ENCODE measurements around the gene WNT3A.
"Not testable (repeated sequence)": the region's sequence is repeated elsewhere in the genome, so short reads cannot be mapped to it uniquely, and the experiment has no call there.

Gene WNT3A, protein sequence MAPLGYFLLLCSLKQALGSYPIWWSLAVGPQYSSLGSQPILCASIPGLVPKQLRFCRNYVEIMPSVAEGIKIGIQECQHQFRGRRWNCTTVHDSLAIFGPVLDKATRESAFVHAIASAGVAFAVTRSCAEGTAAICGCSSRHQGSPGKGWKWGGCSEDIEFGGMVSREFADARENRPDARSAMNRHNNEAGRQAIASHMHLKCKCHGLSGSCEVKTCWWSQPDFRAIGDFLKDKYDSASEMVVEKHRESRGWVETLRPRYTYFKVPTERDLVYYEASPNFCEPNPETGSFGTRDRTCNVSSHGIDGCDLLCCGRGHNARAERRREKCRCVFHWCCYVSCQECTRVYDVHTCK
- total RNA-seq: 0 to 0.18 (median 0) reads per million in 4 experiments

- DNase-seq: no peak
These were observed at the start of gene WNT3A for GRCh38 chr1:228006786-228007048. WNT3A (plus strand) TSS chr1:228006998; CDS start chr1:228007129, 131 bp downstream.

- no peak for DNase-seq
These were observed 48.0 kb upstream of the WNT3A start for GRCh38 chr1:227958617-227959324.

GRCh38 chr1:227959325-227959860 is 47.4 kb upstream of the WNT3A start:
- no peak for DNase-seq

- DNase-seq: no peak
These were observed 44.9 kb upstream of the WNT3A start for GRCh38 chr1:227961651-227962466.

DNA sequence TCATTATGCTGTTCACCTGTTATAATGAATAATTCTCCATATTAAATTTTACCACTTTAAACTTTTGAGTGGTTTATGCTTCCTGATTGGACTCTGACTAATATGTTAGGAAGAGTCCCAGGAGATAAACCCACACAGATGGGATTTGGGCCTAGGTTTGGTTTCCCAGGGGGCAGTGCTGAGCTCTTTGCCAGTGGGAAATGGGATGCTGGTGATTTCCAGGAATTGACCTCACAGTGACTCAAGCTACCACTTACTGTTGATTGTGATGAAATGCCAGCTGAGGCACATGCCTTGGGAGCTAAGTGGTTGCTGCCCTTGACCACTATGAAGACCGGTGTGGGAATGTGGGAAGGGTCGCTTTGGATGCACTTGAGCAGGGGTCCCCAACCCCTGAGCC is 40.1 kb upstream of the WNT3A start:
- not testable (repeated sequence) for DNase-seq

- DNase-seq: not testable (repeated sequence)
These were observed 39.0 kb upstream of the WNT3A start for GRCh38 chr1:227967815-227968214.

DNA sequence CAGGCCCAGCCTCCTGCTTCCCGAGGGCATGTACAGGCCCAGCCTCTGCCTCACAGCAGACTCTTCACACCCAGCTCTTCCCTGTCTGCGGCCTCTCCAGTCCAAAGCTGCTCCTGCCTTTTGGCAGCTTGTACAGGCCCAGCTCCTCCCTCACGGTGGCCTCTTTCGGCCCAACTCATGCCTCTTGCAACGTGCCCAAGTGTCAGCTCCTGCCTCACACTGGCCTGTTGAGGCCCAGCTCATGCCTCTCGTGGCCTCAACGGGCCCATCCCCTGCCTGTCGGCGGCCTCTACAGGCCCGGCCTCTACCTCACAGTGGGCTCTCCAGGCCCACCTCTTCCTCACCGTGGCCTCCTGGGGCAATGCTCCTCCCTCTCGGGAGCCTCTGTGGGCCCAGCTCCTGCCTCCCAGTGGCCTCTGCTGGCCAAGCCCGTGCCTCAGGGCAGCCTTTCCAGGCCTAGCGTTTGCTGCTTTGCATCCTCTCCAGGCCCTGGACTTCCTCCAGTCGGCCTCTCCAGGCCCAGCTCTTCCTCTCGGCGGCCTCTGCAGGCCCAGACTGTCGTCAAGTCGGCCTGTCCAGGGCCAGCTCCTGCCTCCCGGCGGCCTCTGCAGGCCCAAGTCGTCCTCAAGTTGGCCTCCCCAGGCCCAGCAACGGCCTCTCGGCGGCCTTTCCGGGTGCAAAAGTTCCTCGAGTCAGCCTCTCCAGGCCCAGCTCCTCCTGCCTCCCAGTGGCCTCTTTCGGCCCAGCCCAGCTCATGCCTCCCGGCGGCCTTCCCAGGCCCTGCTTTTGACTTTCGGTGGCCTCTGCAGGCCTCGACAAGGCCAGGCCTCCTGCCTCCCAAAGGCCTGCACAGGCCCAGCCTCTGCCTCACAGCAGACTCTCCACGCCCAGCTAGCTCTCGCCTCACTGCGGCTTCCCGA is 36.5 kb upstream of the WNT3A start:
- not testable (repeated sequence) for DNase-seq

GRCh38 chr1:227971216-227971615 is 35.6 kb upstream of the WNT3A start:
- DNase-seq: not testable (repeated sequence)

DNA sequence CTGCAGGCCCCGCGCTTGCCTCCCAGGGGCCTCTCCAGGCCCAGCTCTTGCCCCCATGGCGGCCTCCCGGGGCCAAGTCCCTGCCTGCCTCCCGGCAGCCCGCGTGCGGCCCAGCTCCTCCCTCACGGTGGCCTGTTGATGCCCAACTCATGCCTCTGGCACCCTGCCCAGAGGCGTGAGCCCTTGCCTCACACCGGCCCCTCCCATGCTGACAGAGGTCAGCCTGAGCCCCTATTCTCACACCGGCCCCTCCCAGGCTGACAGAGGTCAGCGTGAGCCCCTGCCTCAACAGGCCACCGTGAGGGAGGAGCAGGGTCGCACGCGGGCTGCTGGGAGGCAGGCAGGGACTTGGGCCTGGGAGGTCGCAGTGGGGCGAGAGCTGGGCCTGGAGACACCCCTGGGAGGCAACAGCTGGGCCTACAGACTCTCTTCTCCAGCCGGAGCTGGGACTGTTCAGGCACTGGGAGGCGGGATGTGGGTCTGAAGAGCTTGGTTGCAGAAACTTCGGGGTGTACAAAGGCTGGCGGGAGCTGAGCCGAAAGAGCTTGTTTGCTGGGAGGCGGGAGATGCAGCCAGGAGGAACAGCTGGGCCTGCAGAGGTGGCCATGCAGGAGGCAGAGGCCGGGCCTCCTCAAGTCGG is 35.0 kb upstream of the WNT3A start:
- not testable (repeated sequence) for DNase-seq

- not testable (repeated sequence) for DNase-seq
These were observed 34.5 kb upstream of the WNT3A start for GRCh38 chr1:227972283-227972679.

DNA sequence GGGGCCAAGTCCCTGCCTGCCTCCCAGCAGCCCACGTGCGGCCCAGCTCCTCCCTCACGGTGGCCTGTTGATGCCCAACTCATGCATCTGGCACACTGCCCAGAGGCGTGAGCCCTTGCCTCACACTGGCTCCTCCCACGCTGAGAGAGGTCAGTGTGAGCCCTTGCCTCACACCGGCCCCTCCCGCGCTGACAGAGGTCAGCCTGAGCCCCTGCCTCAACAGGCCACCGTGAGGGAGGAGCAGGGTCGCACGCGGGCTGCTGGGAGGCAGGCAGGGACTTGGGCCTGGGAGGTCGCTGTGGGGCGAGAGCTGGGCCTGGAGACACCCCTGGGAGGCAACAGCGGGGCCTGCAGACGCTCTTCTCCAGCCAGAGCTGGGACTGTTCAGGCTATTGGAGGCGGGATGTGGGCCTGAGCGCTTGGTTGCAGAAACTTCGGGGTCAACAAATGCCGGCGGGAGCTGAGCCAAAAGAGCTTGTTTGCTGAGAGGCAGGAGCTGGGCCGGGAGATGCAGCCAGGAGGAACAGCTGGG is 33.9 kb upstream of the WNT3A start:
- DNase-seq: not testable (repeated sequence)

- DNase-seq: not testable (repeated sequence)
These were observed 33.0 kb upstream of the WNT3A start for GRCh38 chr1:227973724-227974288.

GRCh38 chr1:227975583-227976283 is 31.1 kb upstream of the WNT3A start:
- not testable (repeated sequence) for DNase-seq

GRCh38 chr1:227987181-227987580 is 19.6 kb upstream of the WNT3A start:
- DNase-seq: no peak

GRCh38 chr1:227994632-227995300 is 12.0 kb upstream of the WNT3A start:
- no peak for DNase-seq

GRCh38 chr1:227996187-227996950 is 10.4 kb upstream of the WNT3A start:
- no peak for DNase-seq

DNA sequence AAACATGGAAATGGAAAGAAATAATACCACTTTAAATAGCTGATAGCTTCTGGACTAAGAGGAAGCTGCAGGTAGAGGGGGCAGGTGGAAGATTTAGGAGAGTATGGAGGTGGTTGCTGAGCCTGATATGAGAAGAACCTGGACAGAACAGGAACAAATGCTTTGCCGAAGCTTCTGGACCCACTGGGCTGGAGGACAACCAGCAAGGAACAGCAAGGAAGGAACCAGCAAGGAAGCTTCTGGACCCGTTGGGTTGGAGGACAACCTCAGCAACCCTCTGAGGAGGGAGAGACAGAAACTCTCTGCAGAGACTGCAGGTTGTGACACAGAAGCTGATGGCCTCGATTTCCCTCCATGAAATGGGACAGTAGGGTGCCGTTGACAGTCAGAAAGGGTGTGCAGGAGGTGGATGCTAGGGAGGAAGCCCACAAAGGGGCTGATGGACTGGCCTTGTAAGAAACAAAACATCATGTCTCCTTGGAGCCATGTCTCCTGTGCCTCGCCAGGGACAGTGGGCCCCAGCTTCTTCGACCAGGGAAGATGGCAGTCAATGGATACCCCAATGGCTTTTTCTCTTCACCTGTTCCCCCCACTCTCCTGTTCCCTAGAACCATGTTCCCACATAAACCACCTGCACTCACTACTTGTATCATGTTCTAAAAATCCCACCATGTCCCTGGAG is 8.3 kb upstream of the WNT3A start:
- DNase-seq: no peak

Data from effector CD8-positive, alpha-beta T cell (primary cell).